NCI-H82 (cell line): ENCODE data around the gene PLEKHG4B.
A peak's percentile ranks its signal among the peaks of the same experiment; 100 is the strongest.
"Not testable (repeated sequence)": the region's sequence is repeated elsewhere in the genome, so short reads cannot be mapped to it uniquely, and the experiment has no call there.

ENCODE experiments used
- DNase-seq: peaks from one replicate; lab custom pipeline; 2025; lab: John Stamatoyannopoulos, UW

Gene PLEKHG4B

DNA sequence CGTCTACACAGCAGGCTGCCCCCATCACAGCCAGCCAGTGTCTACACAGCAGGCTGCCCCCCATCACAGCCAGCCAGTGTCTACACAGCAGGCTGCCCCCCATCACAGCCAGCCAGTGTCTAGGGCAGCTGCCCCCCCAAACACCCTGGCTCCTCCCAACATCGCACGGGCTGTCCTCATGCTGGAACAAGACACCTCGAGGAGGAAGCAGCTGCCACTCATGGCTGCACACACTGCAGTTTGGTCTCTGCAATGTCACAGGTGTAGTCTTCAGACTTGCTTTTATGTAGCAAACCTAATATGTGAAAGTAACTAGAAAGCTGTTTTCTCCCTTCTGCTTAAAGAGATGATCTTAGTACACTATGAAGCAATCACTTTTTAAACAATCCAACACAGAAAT lies 109.0 kb downstream of the PLEKHG4B start:
- no peak for DNase-seq

DNA sequence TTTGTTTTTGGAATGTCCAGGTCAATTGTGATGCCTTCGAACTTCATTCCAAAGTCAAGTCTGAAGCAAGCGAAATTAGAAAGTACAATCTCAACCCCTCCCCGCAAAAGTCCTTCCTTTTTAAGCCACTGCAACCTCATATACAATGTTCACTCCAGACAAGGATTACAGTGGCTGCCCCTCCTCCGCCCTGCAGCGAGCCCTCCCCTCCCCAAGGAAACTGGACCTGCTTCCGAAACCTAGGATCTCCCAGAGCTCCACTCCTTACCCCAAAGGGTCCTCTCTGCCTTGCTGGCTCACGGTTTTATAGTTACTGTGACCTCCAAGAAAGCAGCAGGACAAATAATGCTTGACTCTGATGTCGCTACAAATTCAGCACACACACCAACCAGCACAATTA lies 109.7 kb downstream of the PLEKHG4B start:
- no peak for DNase-seq

DNA sequence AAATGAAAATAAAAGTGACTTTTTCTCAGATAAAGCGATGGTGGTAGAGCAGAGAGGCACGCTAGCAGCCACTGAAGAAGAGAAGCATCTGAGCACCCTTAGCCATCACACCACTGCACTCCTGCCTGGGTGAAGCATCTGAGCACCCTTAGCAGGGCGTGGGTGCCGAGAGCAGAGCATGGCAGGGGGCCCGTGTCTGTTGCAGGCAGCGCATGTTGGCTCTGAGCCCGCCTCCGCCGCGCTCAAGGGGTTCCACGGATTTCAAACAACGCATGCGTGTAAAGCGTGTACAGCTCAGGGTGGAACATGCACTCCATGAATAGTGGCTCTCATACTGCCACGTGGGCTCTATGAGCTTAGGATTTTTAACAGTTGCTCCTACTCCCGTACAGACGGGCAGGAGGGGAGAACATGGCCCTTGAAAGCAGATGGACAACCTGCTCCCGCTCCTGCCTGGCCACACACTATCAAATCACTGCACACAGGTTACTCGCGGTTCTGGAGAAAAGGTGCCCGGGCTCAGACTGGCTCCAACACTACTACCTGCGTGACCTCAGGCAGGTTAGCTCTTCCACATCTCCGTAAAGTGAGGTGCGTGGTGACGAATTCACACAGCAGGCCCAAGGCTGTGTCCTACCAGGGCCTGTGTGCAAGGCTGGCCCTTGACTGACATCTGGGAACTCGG lies 111.4 kb downstream of the PLEKHG4B start:
- no peak for DNase-seq

DNA sequence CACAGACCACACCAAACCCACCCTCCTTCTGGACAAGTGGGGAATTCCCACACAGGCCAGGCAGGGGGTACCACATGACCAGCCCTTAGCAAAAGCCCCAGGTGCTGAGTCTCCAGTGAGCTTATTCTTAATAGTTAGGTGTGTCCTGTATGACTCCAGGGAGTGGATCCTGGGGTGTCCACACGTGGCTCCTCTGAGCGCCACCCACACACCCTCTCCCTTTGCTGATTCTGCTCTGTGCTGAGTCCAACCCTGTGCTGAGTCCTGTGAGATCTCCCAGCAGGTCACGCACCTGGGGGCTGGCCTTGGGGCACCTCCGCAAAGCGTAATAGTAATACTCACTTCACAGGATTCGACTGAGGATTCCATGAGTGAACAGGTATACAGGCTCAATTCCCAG lies 112.0 kb downstream of the PLEKHG4B start:
- DNase-seq = no peak

DNA sequence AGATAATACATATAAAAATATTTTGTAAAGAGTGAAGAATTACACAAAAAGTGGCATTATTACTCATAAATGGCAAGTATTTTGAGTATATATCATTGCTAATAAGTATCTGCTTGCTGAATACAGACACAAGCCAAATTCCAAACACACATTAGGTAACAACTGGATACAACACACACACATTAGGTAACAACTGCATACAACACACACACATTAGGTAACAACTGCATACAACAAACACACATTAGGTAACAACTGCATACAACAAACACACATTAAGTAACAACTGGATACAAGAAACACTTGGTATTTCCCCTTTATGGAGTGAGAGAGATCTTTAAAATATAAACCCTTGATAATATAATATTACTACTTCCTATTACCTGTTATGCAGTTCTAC lies 112.5 kb downstream of the PLEKHG4B start:
- no peak for DNase-seq

- no peak for DNase-seq
Observed at GRCh38 chr5:204966-205670, 113.2 kb downstream of the PLEKHG4B start.

- DNase-seq = no peak
Observed at GRCh38 chr5:206406-206805, 114.4 kb downstream of the PLEKHG4B start.

- DNase-seq = no peak
Observed at GRCh38 chr5:206927-207536, 115.1 kb downstream of the PLEKHG4B start.

- no peak for DNase-seq
Observed at GRCh38 chr5:207599-207998, 115.6 kb downstream of the PLEKHG4B start.

DNA sequence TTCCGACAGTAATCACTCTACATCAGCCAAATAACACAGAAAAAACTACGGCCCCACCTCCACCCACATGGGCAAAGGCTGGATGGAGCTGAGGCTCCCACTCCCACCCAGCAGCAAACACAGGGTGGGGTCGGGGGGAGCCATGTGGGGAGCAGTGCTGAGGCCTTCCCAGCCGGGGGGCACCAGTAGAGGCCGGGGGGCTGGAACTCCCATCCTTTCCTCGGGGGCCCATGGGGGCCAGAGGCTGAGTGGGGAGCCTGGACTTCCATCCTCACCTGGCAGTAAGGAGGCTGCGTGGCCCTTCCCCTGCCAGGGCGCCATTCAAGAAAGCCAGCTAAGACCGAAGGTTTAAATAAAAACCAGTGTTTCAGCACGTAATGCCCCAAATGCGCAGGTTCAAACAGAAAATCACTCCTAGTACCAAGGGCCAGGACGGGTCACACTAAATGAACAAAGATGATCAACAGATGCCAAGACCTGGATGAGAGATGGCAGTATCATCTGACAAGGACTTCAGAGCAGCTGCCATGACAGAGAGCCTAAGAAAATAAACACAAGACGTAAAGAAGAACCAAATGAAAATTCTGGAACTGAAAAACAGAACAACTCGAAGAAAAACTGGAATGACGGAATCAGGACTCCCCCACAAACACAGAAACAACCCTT lies 116.6 kb downstream of the PLEKHG4B start:
- no peak for DNase-seq

- no peak for DNase-seq
Observed at GRCh38 chr5:213803-214395, 121.9 kb downstream of the PLEKHG4B start.

DNA sequence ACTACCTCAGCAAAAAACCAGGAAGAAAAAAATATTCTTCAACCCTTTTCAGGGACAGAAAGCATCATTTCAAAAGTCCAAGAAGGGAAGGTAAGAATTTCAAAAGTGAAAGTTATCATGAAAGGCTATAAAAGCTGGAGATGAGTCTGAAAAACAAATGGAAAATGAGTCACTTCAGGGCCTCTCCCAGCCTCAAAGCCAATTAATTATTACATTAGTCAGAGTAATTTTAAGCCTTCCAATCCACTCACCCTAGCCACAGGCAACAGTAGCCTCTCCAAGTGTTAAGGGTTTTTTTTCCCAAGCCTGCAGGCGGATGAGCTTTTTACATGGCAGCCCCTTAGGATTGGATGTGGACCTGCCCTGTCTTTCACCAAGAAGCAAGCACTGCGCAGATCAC lies 123.3 kb downstream of the PLEKHG4B start:
- DNase-seq = not testable (repeated sequence)

GRCh38 chr5:216076-216475 lies 124.1 kb downstream of the PLEKHG4B start:
- not testable (repeated sequence) for DNase-seq

DNA sequence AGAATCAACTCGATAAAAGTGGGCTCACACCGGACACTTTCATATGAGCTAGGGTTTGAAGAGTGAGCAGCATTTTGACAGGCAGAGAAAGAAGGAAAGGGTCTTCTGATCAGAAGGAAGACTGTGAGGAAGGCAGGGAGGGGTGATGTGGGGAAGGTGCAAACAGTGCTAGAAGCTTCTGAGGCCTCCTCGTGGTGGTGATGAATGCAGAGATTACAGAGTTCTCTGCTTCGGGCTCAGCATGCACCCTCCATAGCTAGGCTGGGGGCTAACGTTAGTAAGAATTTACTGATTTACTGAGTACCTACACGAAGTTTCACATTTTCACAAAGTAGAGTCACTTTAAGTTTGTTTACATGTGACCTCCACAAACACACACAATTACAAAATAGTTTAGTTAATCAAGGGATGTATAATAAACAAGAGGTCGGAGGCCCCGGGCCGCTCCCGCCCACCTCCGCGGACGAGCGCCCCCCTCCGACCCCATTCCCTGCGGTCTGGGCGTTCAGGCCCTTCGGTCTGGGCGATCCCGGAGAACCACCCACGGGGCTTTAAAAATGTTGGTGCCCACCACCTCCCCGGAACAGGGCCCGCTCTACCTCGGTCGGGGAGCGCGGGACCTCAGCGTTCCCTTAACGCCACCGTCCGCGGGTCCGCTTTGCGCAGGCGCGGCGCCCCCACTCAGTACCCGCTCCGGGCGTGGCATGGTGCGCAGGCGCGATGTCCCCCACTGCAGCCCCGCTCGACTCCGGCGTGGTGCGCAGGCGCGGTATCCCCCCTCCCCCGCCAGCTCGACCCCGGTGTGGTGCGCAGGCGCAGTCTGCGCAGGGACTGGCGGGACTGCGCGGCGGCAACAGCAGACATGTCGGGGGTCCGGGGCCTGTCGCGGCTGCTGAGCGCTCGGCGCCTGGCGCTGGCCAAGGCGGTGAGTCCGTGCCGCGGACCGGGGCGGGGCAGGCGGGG lies 125.8 kb downstream of the PLEKHG4B start, which contains the start of the genes CCDC127 and SDHA:
TSS of gene CCDC127 (minus strand) at position 660 of the 963 bp plus-strand sequence. CDS start 1,304 bp downstream, outside the sequence.
TSS of gene SDHA (plus strand) at position 827 of the 963 bp plus-strand sequence. CDS start at position 863, 36 bp downstream.
- DNase-seq = peak; percentile 92

- peak; percentile 39 for DNase-seq
Observed at GRCh38 chr5:218457-219291, 126.7 kb downstream of the PLEKHG4B start.

DNA sequence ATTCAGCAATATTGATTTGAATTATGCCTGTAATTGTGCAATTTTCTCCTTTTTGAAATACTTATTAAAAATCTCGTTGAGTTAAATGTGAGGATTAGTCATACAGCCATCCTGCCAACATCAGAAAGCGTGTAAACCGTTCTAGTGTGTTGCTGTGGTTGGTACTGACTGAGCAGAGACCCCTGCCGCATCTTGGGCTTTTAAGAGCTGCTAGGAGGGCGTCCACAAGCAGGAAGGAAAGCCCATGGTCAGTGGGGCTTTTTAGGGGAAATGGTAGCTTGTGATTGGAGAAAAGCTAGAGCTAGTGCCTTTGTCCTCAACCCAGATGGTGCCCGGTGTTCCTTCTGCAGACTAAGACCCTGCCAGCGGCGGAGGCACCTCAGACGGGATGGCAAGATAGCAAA lies 127.5 kb downstream of the PLEKHG4B start:
- peak; percentile 3 for DNase-seq

DNA sequence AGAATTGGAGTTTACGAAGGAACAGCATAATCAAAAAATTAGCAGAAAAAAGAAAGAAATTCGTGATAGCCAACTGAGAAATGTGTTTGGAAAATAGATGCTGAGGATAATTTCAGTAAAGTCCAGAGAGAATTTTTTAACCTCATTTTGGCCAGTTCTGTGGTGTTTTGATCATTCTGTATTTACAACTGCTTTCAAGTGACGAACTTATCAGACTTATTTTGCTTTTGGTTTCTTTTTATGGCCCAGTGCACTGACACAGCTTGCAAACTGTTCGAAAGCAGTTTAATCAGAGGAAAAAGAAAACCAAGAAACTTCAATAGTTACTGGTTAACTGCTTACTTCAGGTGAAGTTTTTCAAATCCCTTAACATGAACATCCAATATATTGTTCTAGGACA lies 128.0 kb downstream of the PLEKHG4B start:
- DNase-seq = no peak

- not testable (repeated sequence) for DNase-seq
Observed at GRCh38 chr5:222951-223715, 131.2 kb downstream of the PLEKHG4B start.

- no peak for DNase-seq
Observed at GRCh38 chr5:223791-224190, 131.8 kb downstream of the PLEKHG4B start.
